ENCODE results near the gene INPPL1.
"Not testable (repeated sequence)": the region's sequence is repeated elsewhere in the genome, so short reads cannot be mapped to it uniquely, and the experiment has no call there.

The INPPL1 gene

GRCh38 chr11:72243173-72244059, 18.8 kb downstream of the INPPL1 start:
- no peak for DNase-seq (ENCODE audit: low read depth)

GRCh38 chr11:72244060-72244360, 19.4 kb downstream of the INPPL1 start, which contains the start of gene PHOX2A:
Gene PHOX2A (minus strand): TSS chr11:72244176. CDS start chr11:72244004, 172 bp downstream.
- DNase-seq (ENCODE audit: low read depth), result no peak

GRCh38 chr11:72244361-72245262, 20.0 kb downstream of the INPPL1 start:
- no peak for DNase-seq (ENCODE audit: low read depth)

GRCh38 chr11:72245263-72245816, 20.8 kb downstream of the INPPL1 start:
- DNase-seq (ENCODE audit: low read depth), result no peak

GRCh38 chr11:72247584-72247983, 23.0 kb downstream of the INPPL1 start:
- no peak for DNase-seq (ENCODE audit: low read depth)

- DNase-seq (ENCODE audit: low read depth), result no peak
Measured at GRCh38 chr11:72249961-72250360, 25.4 kb downstream of the INPPL1 start.

- no peak for DNase-seq (ENCODE audit: low read depth)
Measured at GRCh38 chr11:72250661-72251464, 26.3 kb downstream of the INPPL1 start.

- no peak for DNase-seq (ENCODE audit: low read depth)
Measured at GRCh38 chr11:72251614-72252013, 27.0 kb downstream of the INPPL1 start.

GRCh38 chr11:72253392-72253791, 28.8 kb downstream of the INPPL1 start:
- no peak for DNase-seq (ENCODE audit: low read depth)

- no peak for DNase-seq (ENCODE audit: low read depth)
Measured at GRCh38 chr11:72254299-72254993, 29.9 kb downstream of the INPPL1 start.

GRCh38 chr11:72257570-72257969, 33.0 kb downstream of the INPPL1 start:
- DNase-seq (ENCODE audit: low read depth), result no peak

- no peak for DNase-seq (ENCODE audit: low read depth)
Measured at GRCh38 chr11:72259490-72259889, 34.9 kb downstream of the INPPL1 start.

GRCh38 chr11:72260574-72260973, 36.0 kb downstream of the INPPL1 start:
- DNase-seq (ENCODE audit: low read depth), result no peak

GRCh38 chr11:72263361-72263760, 38.8 kb downstream of the INPPL1 start:
- no peak for DNase-seq (ENCODE audit: low read depth)

GRCh38 chr11:72265951-72266350, 41.4 kb downstream of the INPPL1 start:
- no peak for DNase-seq (ENCODE audit: low read depth)

- not testable (repeated sequence) for DNase-seq (ENCODE audit: low read depth)
Measured at GRCh38 chr11:72266960-72267359, 42.4 kb downstream of the INPPL1 start.

GRCh38 chr11:72267956-72268617, 43.5 kb downstream of the INPPL1 start:
- DNase-seq (ENCODE audit: low read depth), result no peak

- no peak for DNase-seq (ENCODE audit: low read depth)
Measured at GRCh38 chr11:72271980-72272379, 47.4 kb downstream of the INPPL1 start.

GRCh38 chr11:72274435-72274834, 49.9 kb downstream of the INPPL1 start:
- no peak for DNase-seq (ENCODE audit: low read depth)

GRCh38 chr11:72278905-72279304, 54.3 kb downstream of the INPPL1 start:
- no peak for DNase-seq (ENCODE audit: low read depth)

GRCh38 chr11:72280037-72280436, 55.5 kb downstream of the INPPL1 start:
- no peak for DNase-seq (ENCODE audit: low read depth)
